Esophagus squamous epithelium (tissue), 4 donors: ENCODE results near the gene ARIH2.

ENCODE experiments used
- CTCF ChIP-seq, 6 experiments: fragments of 450-650 bp in 4 of 6; fragments of 200-600 bp in 2 of 6; sonication (generic) in 2 of 6; IDR thresholded peaks; one replicate each; pipeline ENCODE4 v1.5.1; 2016 to 2019; ENCODE audit warnings: antibody characterized with exemption in 6 of 6, mild to moderate bottlenecking in 4 of 6, moderate library complexity in 4 of 6
- POLR2A ChIP-seq, 4 donors: fragments of 450-650 bp; IDR thresholded peaks; one replicate each; pipeline ENCODE4 v1.6.1; 2017; ENCODE audit warnings: antibody characterized with exemption in 4 of 4, mild to moderate bottlenecking in 4 of 4, moderate library complexity in 3 of 4

GRCh38 chr3:49032646-49033304 is 114.1 kb downstream of the ARIH2 start:
- no peak for TF ChIP-seq CTCF (IDR thresholded peaks at IDR 0.05)
- no peak for TF ChIP-seq POLR2A (IDR thresholded peaks at IDR 0.05)
